Ishikawa (cell line): Measurements from ENCODE around the gene ATRAID.

Experiments
- CEBPB ChIP-seq: IDR thresholded peaks from 2 replicates; pipeline ENCODE4 v1.6.1; 2012
- CREB1 ChIP-seq: IDR thresholded peaks from 2 replicates; pipeline ENCODE4 v1.6.1; 2012; ENCODE audit warnings: low read depth
- EGR1 ChIP-seq: IDR thresholded peaks from 2 replicates; pipeline ENCODE4 v1.6.1; 2012
- EP300 ChIP-seq: IDR thresholded peaks from 2 replicates; pipeline ENCODE4 v1.6.1; 2012; ENCODE audit warnings: borderline replicate concordance
- FOXM1 ChIP-seq: IDR thresholded peaks from 2 replicates; pipeline ENCODE4 v1.6.1; 2012; ENCODE audit warnings: low read depth, borderline replicate concordance
- MAX ChIP-seq: IDR thresholded peaks from 2 replicates; pipeline ENCODE4 v1.6.1; 2012
- NFIC ChIP-seq: IDR thresholded peaks from 2 replicates; pipeline ENCODE4 v1.6.1; 2012
- RAD21 ChIP-seq: IDR thresholded peaks from 2 replicates; pipeline ENCODE4 v1.6.1; 2012; ENCODE audit warnings: low read depth
- REST ChIP-seq: IDR thresholded peaks from 2 replicates; pipeline ENCODE4 v1.6.1; 2012; ENCODE audit warnings: low read depth, mild to moderate bottlenecking
- TAF1 ChIP-seq: IDR thresholded peaks from 2 replicates; pipeline ENCODE4 v1.6.1; 2012; ENCODE audit warnings: low read depth, mild to moderate bottlenecking
- TCF12 ChIP-seq: IDR thresholded peaks from 2 replicates; pipeline ENCODE4 v1.6.1; 2012; ENCODE audit warnings: low read depth
- TEAD4 ChIP-seq: IDR thresholded peaks from 2 replicates; pipeline ENCODE4 v1.6.1; 2012
- USF1 ChIP-seq: IDR thresholded peaks from 2 replicates; pipeline ENCODE4 v1.6.1; 2012
- YY1 ChIP-seq: IDR thresholded peaks from 2 replicates; pipeline ENCODE4 v1.6.1; 2012; ENCODE audit warnings: low read depth
- ZBTB7A ChIP-seq: IDR thresholded peaks from 2 replicates; pipeline ENCODE4 v1.6.1; 2012; ENCODE audit warnings: low read depth

Gene ATRAID

GRCh38 chr2:27170581-27171337 lies 41.1 kb upstream of the ATRAID start:
- no peak for TF ChIP-seq TAF1
- no peak for TF ChIP-seq MAX

- no peak for TF ChIP-seq EGR1
- TF ChIP-seq TAF1, result no peak
- no peak for TF ChIP-seq EP300
- no peak for TF ChIP-seq FOXM1
- TF ChIP-seq NFIC, result no peak
- no peak for TF ChIP-seq CEBPB
- no peak for TF ChIP-seq USF1
- TF ChIP-seq REST, result no peak
- no peak for TF ChIP-seq CREB1
These were observed 40.4 kb upstream of the ATRAID start for GRCh38 chr2:27171351-27171848.

GRCh38 chr2:27174638-27175037 lies 37.2 kb upstream of the ATRAID start:
- TF ChIP-seq YY1 (no peak), TCF12 (no peak), ZBTB7A (no peak), CEBPB (no peak), USF1 (no peak), CREB1 (no peak), MAX (no peak), TEAD4 (no peak), REST (no peak), EP300 (no peak), RAD21 (no peak), TAF1 (no peak)

- TF ChIP-seq TEAD4 (no peak), USF1 (no peak), RAD21 (no peak), NFIC (no peak), EP300 (no peak), EGR1 (no peak), MAX (no peak), TCF12 (no peak), ZBTB7A (no peak), CREB1 (no peak)
These were observed 36.5 kb upstream of the ATRAID start for GRCh38 chr2:27175330-27175729.

GRCh38 chr2:27177441-27178351 lies 34.1 kb upstream of the ATRAID start:
- no peak for TF ChIP-seq NFIC
- no peak for TF ChIP-seq TCF12
- TF ChIP-seq ZBTB7A, result no peak
- TF ChIP-seq REST, result no peak
- TF ChIP-seq CEBPB, result no peak
- no peak for TF ChIP-seq TAF1
- TF ChIP-seq EGR1, result no peak
- TF ChIP-seq FOXM1, result no peak
- TF ChIP-seq EP300, result no peak
- TF ChIP-seq YY1, result no peak
- TF ChIP-seq USF1, result no peak
- TF ChIP-seq CREB1, result no peak
- TF ChIP-seq TEAD4, result no peak
